GM23248 (cell line): ENCODE results near the gene SLC24A4. TPM values are rescaled to one million over a fixed set of nuclear protein-coding genes. Genes with fewer than 3 reads are reported as not detected.

Experiments used
- DNase-seq: peaks from one replicate; pipeline ENCODE4 v3.0.0-alpha.2; 2015
- H2AFZ ChIP-seq: fragments of 200-600 bp; sonication (generic); 2 replicates; pipeline ENCODE4 v1.6.1; 2016; ENCODE audit warnings: antibody characterized with exemption
- H3F3A ChIP-seq: fragments of 200-600 bp; sonication (generic); 2 replicates; pipeline ENCODE4 v1.6.1; 2016; ENCODE audit warnings: mild to moderate bottlenecking, antibody characterized with exemption, mixed run types; ENCODE audit not compliant: insufficient read depth
- H3K27ac ChIP-seq: fragments of 200-600 bp; sonication (generic); 2 replicates; pipeline ENCODE4 v1.5.1; 2016; ENCODE audit warnings: mild to moderate bottlenecking
- H3K27me3 ChIP-seq: fragments of 200-600 bp; sonication (generic); replicated peaks from 2 replicates; pipeline ENCODE4 v1.6.1; 2016; ENCODE audit warnings: mild to moderate bottlenecking; ENCODE audit not compliant: insufficient read depth
- H3K36me3 ChIP-seq: fragments of 200-600 bp; sonication (generic); 2 replicates; pipeline ENCODE4 v1.6.1; 2016; ENCODE audit warnings: low read depth, mild to moderate bottlenecking
- H3K4me1 ChIP-seq: fragments of 200-600 bp; sonication (generic); 2 replicates; pipeline ENCODE4 v1.6.1; 2016; ENCODE audit warnings: mild to moderate bottlenecking; ENCODE audit not compliant: insufficient read depth
- H3K4me2 ChIP-seq: fragments of 200-600 bp; sonication (generic); one replicate; pipeline ENCODE4 v1.6.1; 2016; ENCODE audit warnings: mild to moderate bottlenecking; ENCODE audit not compliant: unreplicated experiment
- H3K4me3 ChIP-seq: fragments of 200-600 bp; sonication (generic); 2 replicates; pipeline ENCODE4 v1.5.1; 2016; ENCODE audit warnings: mild to moderate bottlenecking
- H3K79me2 ChIP-seq: fragments of 200-600 bp; sonication (generic); 2 replicates; pipeline ENCODE4 v1.6.1; 2016; ENCODE audit warnings: mild to moderate bottlenecking; ENCODE audit not compliant: insufficient read depth
- H3K9ac ChIP-seq: fragments of 200-600 bp; sonication (generic); 2 replicates; pipeline ENCODE4 v1.6.1; 2016; ENCODE audit warnings: mild to moderate bottlenecking
- H3K9me2 ChIP-seq: fragments of 200-600 bp; sonication (generic); 2 replicates; pipeline ENCODE4 v1.6.1; 2016; ENCODE audit warnings: mixed run types, mild to moderate bottlenecking, moderate library complexity; ENCODE audit not compliant: insufficient read depth
- H3K9me3 ChIP-seq: fragments of 200-600 bp; sonication (generic); one replicate; pipeline ENCODE4 v1.6.1; 2017; ENCODE audit warnings: low read depth
- H4K20me1 ChIP-seq: fragments of 200-600 bp; sonication (generic); 2 replicates; pipeline ENCODE4 v1.6.0; 2016; ENCODE audit not compliant: insufficient read depth
- EZH2 ChIP-seq: fragments of 200-600 bp; sonication (generic); IDR thresholded peaks from 2 replicates; pipeline ENCODE4 v1.6.1; 2018; ENCODE audit warnings: antibody characterized with exemption, mild to moderate bottlenecking; ENCODE audit not compliant: insufficient read depth, poor library complexity, severe bottlenecking
- EZH2phosphoT487 ChIP-seq: fragments of 200-600 bp; sonication (generic); IDR thresholded peaks from 2 replicates; pipeline ENCODE4 v1.6.1; 2018; ENCODE audit warnings: antibody characterized with exemption, moderate library complexity, mild to moderate bottlenecking, low read depth; ENCODE audit not compliant: insufficient read depth
- WGBS, 2 experiments: methylation state at CpG; one replicate each; pipeline ENCODE4 v1.1.6; 2015 to 2017; ENCODE audit warnings: low lambda C conversion rate in 2 of 2, low coverage in 1 of 2; ENCODE audit errors: missing lambda C conversion rate in 2 of 2; 5-methylcytosine and 5-hydroxymethylcytosine counted together
- in situ Hi-C: fragments of 300-500 bp; cut with MboI; formaldehyde crosslinking; loops from 2 replicates; pipeline ENCODE4 v1.15.0; 2020
- polyA plus RNA-seq: library from polyadenylated mRNA; unstranded; fragments of >200 nt; fragmentation: Nextera tagmentation; extraction: Ambion mirVana; gene quantifications from 2 replicates; pipeline ENCODE4 v1.2.1, GENCODE V29; 2016
- total RNA-seq: library from RNA; depleted of rRNA; stranded (reverse); fragments of >200 nt; shearing (Covaris generic); gene quantifications from 2 replicates; pipeline ENCODE4 v1.2.3, GENCODE V29; 2014

The SLC24A4 gene
- total and polyA plus RNA-seq, 2 experiments from 2014 or later = not detected

- Histone ChIP-seq H3K27ac (no peak overlapping the region), H3K27me3 (no peaks in the 10 kb centered on the region), H4K20me1 (no peaks in the 10 kb centered on the region), H3K4me1 (peaks cover 11% of the 10 kb centered on the region), H3F3A (no peaks in the 10 kb centered on the region; the same call in 1 of the 2 replicates), H3K9ac (no peak overlapping the region), H3K36me3 (no peaks in the 10 kb centered on the region), H3K4me2 (no peak overlapping the region), H3K4me3 (no peak overlapping the region), H3K79me2 (no peaks in the 10 kb centered on the region), H3K9me2 (no peaks in the 10 kb centered on the region), H3K9me3 (no peaks in the 10 kb centered on the region), H2AFZ (no peak overlapping the region)
- in situ Hi-C loops = loop anchor here (5.0 kb wide), 1 partner anchor 321 kb away; no protein-coding TSS in a partner anchor
- no peak for DNase-seq
- TF ChIP-seq EZH2phosphoT487 (no peak), EZH2 (no peak)
- 75 to 77% methylated on average over 12 of the region's 12 CpGs for WGBS, 2 experiments
Measured at GRCh38 chr14:92463141-92463540, 140.2 kb downstream of the SLC24A4 start.

- no peak overlapping the region for H3K9ac ChIP-seq
- no peaks in the 10 kb centered on the region; the same call in 1 of the 2 replicates for H3F3A ChIP-seq
- no peaks in the 10 kb centered on the region for H3K9me2 ChIP-seq
- peaks cover 11% of the 10 kb centered on the region for H3K4me1 ChIP-seq
- no peaks in the 10 kb centered on the region for H3K36me3 ChIP-seq
- no peak overlapping the region for H3K4me2 ChIP-seq
- H3K79me2 ChIP-seq = no peaks in the 10 kb centered on the region
- TF ChIP-seq EZH2phosphoT487 = no peak
- no peak for TF ChIP-seq EZH2
- H4K20me1 ChIP-seq = no peaks in the 10 kb centered on the region
- H2AFZ ChIP-seq = no peak overlapping the region
- H3K27ac ChIP-seq = no peak overlapping the region
- in situ Hi-C loops = loop anchor here (5.0 kb wide), 1 partner anchor 322 kb away; no protein-coding TSS in a partner anchor
- H3K27me3 ChIP-seq = no peaks in the 10 kb centered on the region
- no peaks in the 10 kb centered on the region for H3K9me3 ChIP-seq
- 94 to 97% methylated on average over 6 of the region's 6 CpGs for WGBS, 2 experiments
- DNase-seq = no peak
- H3K4me3 ChIP-seq = no peak overlapping the region
Measured at GRCh38 chr14:92464156-92464555, 141.2 kb downstream of the SLC24A4 start.

DNA sequence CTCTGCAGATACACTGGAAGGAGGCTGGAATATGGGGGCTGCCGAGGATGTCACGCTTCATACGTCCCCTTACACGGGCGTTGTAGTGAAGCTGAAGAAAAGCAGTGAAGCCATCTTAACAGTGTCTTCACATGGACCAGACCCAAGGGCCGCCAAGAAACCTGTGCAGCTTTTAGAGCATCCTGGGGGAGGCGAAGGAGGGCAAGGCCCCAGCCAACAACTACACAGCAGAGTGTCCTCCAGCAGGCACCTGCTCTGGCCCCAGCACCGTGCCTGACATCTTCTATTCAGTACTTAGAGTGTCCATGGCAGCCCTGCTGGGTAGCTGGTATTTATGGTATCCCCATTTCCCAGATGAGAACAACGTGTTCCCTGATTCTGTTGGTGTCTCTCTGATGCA, 141.8 kb downstream of the SLC24A4 start:
- Histone ChIP-seq H4K20me1 (no peaks in the 10 kb centered on the region), H3K9me2 (no peaks in the 10 kb centered on the region), H2AFZ (no peak overlapping the region), H3K9me3 (no peaks in the 10 kb centered on the region), H3K79me2 (no peaks in the 10 kb centered on the region), H3K27ac (no peak overlapping the region), H3K4me3 (no peak overlapping the region), H3K27me3 (no peaks in the 10 kb centered on the region), H3K4me1 (peaks cover 14% of the 10 kb centered on the region), H3K9ac (no peak overlapping the region), H3K36me3 (no peaks in the 10 kb centered on the region), H3K4me2 (no peak overlapping the region), H3F3A (peaks cover 4% of the 10 kb centered on the region)
- 92% methylated on average over 9 of the region's 9 CpGs for WGBS, 2 experiments
- no peak for DNase-seq
- TF ChIP-seq EZH2phosphoT487 (no peak), EZH2 (no peak)
- in situ Hi-C loops = loop anchor here (5.0 kb wide), 1 partner anchor 322 kb away; no protein-coding TSS in a partner anchor

DNA sequence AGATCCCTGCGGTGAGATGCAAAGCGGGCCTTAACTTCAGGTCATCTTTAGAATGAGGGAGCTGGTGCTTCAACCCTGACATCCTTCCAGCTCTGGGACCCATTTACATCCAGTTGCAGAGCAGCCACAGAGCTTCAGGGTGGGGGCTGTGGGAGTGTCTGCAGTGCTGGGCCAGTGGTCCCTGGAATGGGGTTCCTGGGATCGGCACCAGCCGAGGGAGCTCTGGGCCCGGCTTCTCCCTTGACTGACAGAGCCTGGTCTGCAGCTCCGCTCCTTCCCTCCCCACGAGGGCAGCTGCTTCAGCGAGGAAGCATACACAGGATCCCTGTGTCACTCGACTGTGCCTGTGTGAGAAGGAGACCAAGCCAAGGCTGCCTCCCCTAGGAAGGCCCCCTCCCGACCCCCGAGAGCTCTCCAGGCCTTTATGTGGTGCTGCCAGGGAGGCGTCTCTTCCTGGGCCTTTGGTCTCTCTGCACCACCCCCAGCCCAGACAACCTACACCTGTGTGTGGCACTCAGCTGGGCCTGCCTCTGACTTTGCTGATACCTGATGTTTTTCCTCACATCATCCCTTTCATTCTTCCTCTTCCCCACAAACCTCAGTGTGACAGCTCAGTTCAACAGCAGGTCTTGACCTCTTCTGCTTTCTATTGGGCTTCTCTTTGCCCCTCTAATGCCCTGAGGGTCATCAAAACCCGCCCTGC, 142.5 kb downstream of the SLC24A4 start:
- in situ Hi-C loops = no loop called here
- 77 to 78% methylated on average over 12 to 13 of the region's 13 CpGs for WGBS, 2 experiments
- H3K9me3 ChIP-seq = no peaks in the 10 kb centered on the region
- H3K27me3 ChIP-seq = no peaks in the 10 kb centered on the region
- no peak overlapping the region for H3K4me3 ChIP-seq
- no peak for DNase-seq
- no peak for TF ChIP-seq EZH2phosphoT487
- TF ChIP-seq EZH2 = no peak
- H3K79me2 ChIP-seq = no peaks in the 10 kb centered on the region
- no peaks in the 10 kb centered on the region for H4K20me1 ChIP-seq
- no peaks in the 10 kb centered on the region for H3K36me3 ChIP-seq
- H3K9me2 ChIP-seq = no peaks in the 10 kb centered on the region
- H3K9ac ChIP-seq = no peak overlapping the region
- no peak overlapping the region for H2AFZ ChIP-seq
- no peak overlapping the region for H3K27ac ChIP-seq
- peaks cover 20% of the 10 kb centered on the region for H3K4me1 ChIP-seq
- no peak overlapping the region for H3K4me2 ChIP-seq
- H3F3A ChIP-seq = peaks cover 10% of the 10 kb centered on the region

DNA sequence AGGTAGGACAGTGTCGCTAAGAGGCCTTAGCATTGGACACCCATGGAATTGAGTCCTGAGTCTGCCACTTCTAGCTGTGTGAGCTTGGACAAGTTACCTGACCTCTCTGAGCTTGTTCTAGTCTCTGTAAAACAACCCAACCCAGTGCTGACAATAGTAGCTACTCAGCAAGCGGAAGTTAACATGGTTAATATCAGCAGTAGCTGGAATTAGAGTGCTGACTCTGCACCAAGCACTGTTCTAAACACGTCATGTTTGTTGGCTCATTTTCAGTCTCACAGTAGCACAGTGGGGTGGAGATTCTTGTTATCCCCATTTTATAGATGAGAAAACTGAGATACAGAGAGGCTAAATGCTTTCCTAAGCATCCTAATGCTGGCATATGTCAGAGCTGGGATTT, 143.1 kb downstream of the SLC24A4 start:
- H3K79me2 ChIP-seq = no peaks in the 10 kb centered on the region
- H3K9me2 ChIP-seq = no peaks in the 10 kb centered on the region
- no peak overlapping the region for H3K9ac ChIP-seq
- no peak overlapping the region for H3K4me2 ChIP-seq
- H3F3A ChIP-seq = peaks cover 15% of the 10 kb centered on the region
- peaks cover 21% of the 10 kb centered on the region for H3K4me1 ChIP-seq
- H3K36me3 ChIP-seq = no peaks in the 10 kb centered on the region
- H3K27ac ChIP-seq = no peak overlapping the region
- in situ Hi-C loops = no loop called here
- no peaks in the 10 kb centered on the region for H3K27me3 ChIP-seq
- DNase-seq = no peak
- no peaks in the 10 kb centered on the region for H3K9me3 ChIP-seq
- no peak overlapping the region for H2AFZ ChIP-seq
- WGBS, 2 experiments = 38 to 40% methylated on average over 3 of the region's 3 CpGs
- H4K20me1 ChIP-seq = no peaks in the 10 kb centered on the region
- no peak for TF ChIP-seq EZH2
- TF ChIP-seq EZH2phosphoT487 = no peak
- no peak overlapping the region for H3K4me3 ChIP-seq
